Measurements from ENCODE around the gene XDH. TPM values are rescaled to one million over a fixed set of nuclear protein-coding genes. Genes with fewer than 3 reads are reported as not detected.

Gene XDH
- total RNA-seq, 1 experiment from 2014 or later: 47.5 TPM

DNA sequence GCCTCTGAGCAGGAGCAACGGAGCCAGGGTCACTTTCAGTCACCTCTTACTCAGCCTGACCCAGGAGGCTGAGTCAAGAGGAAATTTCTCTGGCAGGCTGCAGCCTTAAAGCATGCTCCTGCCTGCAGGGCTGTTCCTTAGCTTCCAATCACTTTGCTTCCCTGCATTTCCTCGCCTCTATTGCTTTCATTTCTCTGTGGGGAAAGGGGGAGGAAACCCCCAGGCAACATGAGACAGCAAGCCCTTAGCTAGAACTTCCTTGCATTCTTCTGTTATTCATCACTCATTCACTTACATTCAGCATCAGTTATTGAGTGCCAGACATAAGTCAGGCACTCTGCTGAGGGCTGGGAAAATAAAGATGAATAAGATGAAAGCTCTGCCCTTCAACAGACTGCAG, 13.0 kb downstream of the XDH start:
- no peak overlapping the region for H3K4me3 Mint-ChIP-seq (ENCODE audit: unreplicated experiment)
- H3K27ac Mint-ChIP-seq (ENCODE audit: low read depth, unreplicated experiment): peak overlapping the region; percentile 31
- ChIA-PET POLR2A (interaction anchor here (0.9 to 4.2 kb wide), 9 partner anchors 9 to 158 kb away, joined by 3 to 50 read pairs (median 8); partner anchors contain the start of gene XDH), CTCF (interaction anchor here (0.7 to 2.5 kb wide), 14 partner anchors 9 to 690 kb away, joined by 3 to 18 read pairs (median 4); partner anchors contain the start of gene XDH)
- H3K27me3 Mint-ChIP-seq (ENCODE audit: insufficient read depth, unreplicated experiment): no peaks in the 10 kb centered on the region
- peaks cover 42% of the 10 kb centered on the region for H3K4me1 Mint-ChIP-seq (ENCODE audit: insufficient read depth, unreplicated experiment)
- TF ChIP-seq, protein P1, sequence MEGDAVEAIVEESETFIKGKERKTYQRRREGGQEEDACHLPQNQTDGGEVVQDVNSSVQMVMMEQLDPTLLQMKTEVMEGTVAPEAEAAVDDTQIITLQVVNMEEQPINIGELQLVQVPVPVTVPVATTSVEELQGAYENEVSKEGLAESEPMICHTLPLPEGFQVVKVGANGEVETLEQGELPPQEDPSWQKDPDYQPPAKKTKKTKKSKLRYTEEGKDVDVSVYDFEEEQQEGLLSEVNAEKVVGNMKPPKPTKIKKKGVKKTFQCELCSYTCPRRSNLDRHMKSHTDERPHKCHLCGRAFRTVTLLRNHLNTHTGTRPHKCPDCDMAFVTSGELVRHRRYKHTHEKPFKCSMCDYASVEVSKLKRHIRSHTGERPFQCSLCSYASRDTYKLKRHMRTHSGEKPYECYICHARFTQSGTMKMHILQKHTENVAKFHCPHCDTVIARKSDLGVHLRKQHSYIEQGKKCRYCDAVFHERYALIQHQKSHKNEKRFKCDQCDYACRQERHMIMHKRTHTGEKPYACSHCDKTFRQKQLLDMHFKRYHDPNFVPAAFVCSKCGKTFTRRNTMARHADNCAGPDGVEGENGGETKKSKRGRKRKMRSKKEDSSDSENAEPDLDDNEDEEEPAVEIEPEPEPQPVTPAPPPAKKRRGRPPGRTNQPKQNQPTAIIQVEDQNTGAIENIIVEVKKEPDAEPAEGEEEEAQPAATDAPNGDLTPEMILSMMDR (IDR thresholded peaks at IDR 0.05; ENCODE audit: unreplicated experiment): no peak
- peak; percentile 98 for DNase-seq (ENCODE audit: unreplicated experiment)
- H3K9me3 Mint-ChIP-seq (ENCODE audit: unreplicated experiment): peaks cover 8% of the 10 kb centered on the region
- no TSS peak for BruUV-seq (replicated peaks)
- intact Hi-C loops (cut with micrococcal nuclease): loop anchor here (2.0 kb wide), 1 partner anchor 17 kb away; no protein-coding TSS in a partner anchor
- H3K36me3 Mint-ChIP-seq (ENCODE audit: insufficient read depth, unreplicated experiment): peaks cover 11% of the 10 kb centered on the region

DNA sequence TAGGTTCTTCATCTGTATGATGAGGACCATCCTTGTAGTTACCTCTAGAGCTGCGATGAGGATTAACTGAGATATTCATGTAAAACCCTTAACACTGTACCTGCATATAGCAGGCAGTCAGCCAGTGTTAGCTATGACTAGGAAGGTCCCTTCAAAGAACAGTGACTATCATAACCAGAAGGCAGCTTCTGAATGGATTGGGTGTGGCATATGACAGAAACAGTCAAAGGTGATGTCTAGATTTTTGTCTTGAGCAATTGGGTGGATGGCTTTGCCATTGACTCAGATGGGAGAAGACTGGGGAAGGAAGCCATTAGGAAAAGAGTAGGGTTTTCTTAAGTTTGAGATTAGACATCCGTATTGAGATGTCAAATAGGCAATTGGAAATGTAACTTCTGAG, 15.7 kb downstream of the XDH start:
- TF ChIP-seq, protein P1 (IDR thresholded peaks at IDR 0.05; ENCODE audit: unreplicated experiment): no peak
- CTCF ChIA-PET: no interaction called here

DNA sequence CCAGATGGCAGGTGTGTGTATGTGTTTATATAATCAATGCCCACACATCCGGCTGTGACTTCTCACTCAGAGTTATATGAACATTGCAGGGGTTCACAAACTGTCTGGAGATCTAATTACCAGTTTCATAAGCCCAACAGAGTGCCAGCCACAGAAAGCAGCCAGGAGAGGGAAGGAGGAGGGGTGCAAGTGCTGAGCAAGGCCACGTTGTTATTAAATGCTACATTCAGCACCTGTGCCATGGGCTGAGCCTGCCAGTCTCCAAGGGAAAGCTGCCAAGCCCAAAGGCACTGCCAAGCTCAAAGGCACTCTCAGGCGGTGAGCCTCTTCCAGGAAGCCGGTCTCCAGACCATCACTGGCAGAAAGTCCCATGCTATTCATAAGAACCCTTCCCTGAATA, 17.4 kb downstream of the XDH start:
- TF ChIP-seq, protein P1 (IDR thresholded peaks at IDR 0.05; ENCODE audit: unreplicated experiment): no peak
- peak; percentile 85 for DNase-seq (ENCODE audit: unreplicated experiment)
- no peak overlapping the region for H3K27ac Mint-ChIP-seq (ENCODE audit: low read depth, unreplicated experiment)
- peaks cover 16% of the 10 kb centered on the region for H3K9me3 Mint-ChIP-seq (ENCODE audit: unreplicated experiment)
- CTCF ChIA-PET: interaction anchor here (0.8 to 1.8 kb wide), 2 partner anchors 11 to 63 kb away, joined by 3 to 7 read pairs; no protein-coding TSS in a partner anchor
- intact Hi-C loops (cut with micrococcal nuclease): no loop called here
- H3K4me1 Mint-ChIP-seq (ENCODE audit: insufficient read depth, unreplicated experiment): peaks cover 43% of the 10 kb centered on the region
- no peak overlapping the region for H3K4me3 Mint-ChIP-seq (ENCODE audit: unreplicated experiment)
- H3K36me3 Mint-ChIP-seq (ENCODE audit: insufficient read depth, unreplicated experiment): peaks cover 13% of the 10 kb centered on the region
- H3K27me3 Mint-ChIP-seq (ENCODE audit: insufficient read depth, unreplicated experiment): no peaks in the 10 kb centered on the region
- no TSS peak for BruUV-seq (replicated peaks)
- POLR2A ChIA-PET: interaction anchor here (1.0 to 1.9 kb wide), 3 partner anchors 13 to 17 kb away, joined by 3 to 6 read pairs (median 4); partner anchors contain the start of gene XDH

More for the DNA sequence above, 15.7 kb downstream of the XDH start:
- H3K9me3 Mint-ChIP-seq (ENCODE audit: unreplicated experiment): peaks cover 16% of the 10 kb centered on the region
- intact Hi-C loops (cut with micrococcal nuclease): no loop called here
- H3K27me3 Mint-ChIP-seq (ENCODE audit: insufficient read depth, unreplicated experiment): no peaks in the 10 kb centered on the region
- POLR2A ChIA-PET: interaction anchor here (0.6 kb wide), 1 partner anchor 1473 kb away, joined by 3 read pairs; no protein-coding TSS in a partner anchor
- peaks cover 49% of the 10 kb centered on the region for H3K4me1 Mint-ChIP-seq (ENCODE audit: insufficient read depth, unreplicated experiment)
- H3K27ac Mint-ChIP-seq (ENCODE audit: low read depth, unreplicated experiment): no peak overlapping the region
- BruUV-seq (replicated peaks): no TSS peak
- no peak for DNase-seq (ENCODE audit: unreplicated experiment)
- peaks cover 15% of the 10 kb centered on the region for H3K36me3 Mint-ChIP-seq (ENCODE audit: insufficient read depth, unreplicated experiment)
- no peak overlapping the region for H3K4me3 Mint-ChIP-seq (ENCODE audit: unreplicated experiment)

DNA sequence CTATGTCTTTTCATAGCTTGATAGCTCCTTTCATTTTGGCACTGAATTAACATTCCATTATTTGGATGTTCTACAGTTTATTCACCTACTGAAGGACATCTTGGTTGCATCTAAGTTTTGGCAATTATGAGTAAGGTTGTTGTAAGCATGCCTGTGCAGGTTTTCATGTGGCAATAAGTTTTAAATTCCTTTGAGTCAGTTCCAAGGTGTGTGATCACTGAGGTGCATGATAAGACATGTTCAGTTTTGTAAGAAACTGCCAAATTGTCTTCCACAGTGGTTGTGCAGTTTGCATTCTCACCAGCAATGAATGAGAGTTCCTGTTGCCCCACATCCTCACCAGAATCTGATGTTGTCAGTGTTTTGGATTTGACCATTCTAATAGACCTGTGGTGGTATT, 24.2 kb downstream of the XDH start:
- intact Hi-C loops (cut with micrococcal nuclease): loop anchor here (2.0 kb wide), 1 partner anchor 40 kb away; no protein-coding TSS in a partner anchor

More for the DNA sequence above, 24.2 kb downstream of the XDH start:
- TF ChIP-seq, protein P1 (IDR thresholded peaks at IDR 0.05; ENCODE audit: unreplicated experiment): no peak
- no TSS peak for BruUV-seq (replicated peaks)
- POLR2A ChIA-PET: interaction anchor here (0.6 to 2.5 kb wide), 9 partner anchors 11 to 1224 kb away, joined by 3 to 26 read pairs (median 4); partner anchors contain the start of gene XDH
- peaks cover 32% of the 10 kb centered on the region for H3K4me1 Mint-ChIP-seq (ENCODE audit: insufficient read depth, unreplicated experiment)
- H3K4me3 Mint-ChIP-seq (ENCODE audit: unreplicated experiment): peak overlapping the region; percentile 4
- CTCF ChIA-PET: interaction anchor here (0.7 to 3.7 kb wide), 3 partner anchors 24 to 340 kb away, joined by 3 to 16 read pairs (median 3); partner anchors contain the start of gene XDH
- H3K36me3 Mint-ChIP-seq (ENCODE audit: insufficient read depth, unreplicated experiment): peaks cover 23% of the 10 kb centered on the region
- H3K27me3 Mint-ChIP-seq (ENCODE audit: insufficient read depth, unreplicated experiment): no peaks in the 10 kb centered on the region
- DNase-seq (ENCODE audit: unreplicated experiment): peak; percentile 94
- H3K9me3 Mint-ChIP-seq (ENCODE audit: unreplicated experiment): peaks cover 8% of the 10 kb centered on the region
- H3K27ac Mint-ChIP-seq (ENCODE audit: low read depth, unreplicated experiment): peak overlapping the region; percentile 82

Measured in MCF 10A (cell line).